H9 (cell line): ENCODE measurements around the gene HEATR5B. TPM values are rescaled to one million over a fixed set of nuclear protein-coding genes. Genes with fewer than 3 reads are reported as not detected.

ENCODE experiments used
- DNase-seq: peaks from one replicate; pipeline ENCODE4 v3.0.0-alpha.2; 2017
- H2AFZ ChIP-seq: one replicate; pipeline ENCODE4 v1.6.1; 2013; ENCODE audit warnings: mild to moderate bottlenecking, low read length, control low read depth, moderate library complexity
- H2AK5ac ChIP-seq: 2 replicates; pipeline ENCODE4 v1.6.1; 2013; ENCODE audit warnings: low read length, control low read depth, mixed read lengths; ENCODE audit not compliant: insufficient read length
- H2BK120ac ChIP-seq: one replicate; pipeline ENCODE4 v1.6.1; 2013; ENCODE audit warnings: low read depth, mild to moderate bottlenecking, low read length, control low read depth, inconsistent platforms; ENCODE audit not compliant: poor library complexity, severe bottlenecking
- H2BK12ac ChIP-seq: 2 replicates; pipeline ENCODE4 v1.6.1; 2013; ENCODE audit warnings: low read length, control low read depth, mixed read lengths, low read depth; ENCODE audit not compliant: insufficient read length
- H2BK15ac ChIP-seq: 2 replicates; pipeline ENCODE4 v1.6.1; 2013; ENCODE audit warnings: low read depth, low read length, control low read depth
- H2BK20ac ChIP-seq: one replicate; pipeline ENCODE4 v1.6.1; 2013; ENCODE audit warnings: low read depth, mild to moderate bottlenecking, low read length, control low read depth, inconsistent platforms; ENCODE audit not compliant: poor library complexity, severe bottlenecking
- H2BK5ac ChIP-seq: 2 replicates; pipeline ENCODE4 v1.6.1; 2013; ENCODE audit warnings: low read length, control low read depth, mixed read lengths; ENCODE audit not compliant: insufficient read length
- H3K14ac ChIP-seq: 2 replicates; pipeline ENCODE4 v1.6.1; 2013; ENCODE audit warnings: low read length, control low read depth; ENCODE audit not compliant: insufficient read depth
- H3K18ac ChIP-seq: 2 replicates; pipeline ENCODE4 v1.6.1; 2013; ENCODE audit warnings: low read depth, mild to moderate bottlenecking, mixed read lengths, low read length, control low read depth; ENCODE audit not compliant: insufficient read length
- H3K23ac ChIP-seq: 2 replicates; pipeline ENCODE4 v1.6.1; 2013; ENCODE audit warnings: low read length, control low read depth, mixed read lengths, low read depth; ENCODE audit not compliant: insufficient read length
- H3K23me2 ChIP-seq: 2 replicates; pipeline ENCODE4 v1.6.1; 2013; ENCODE audit warnings: low read depth, mild to moderate bottlenecking, mixed read lengths, low read length, control low read depth; ENCODE audit not compliant: insufficient read length, poor library complexity, severe bottlenecking
- H3K27ac ChIP-seq: 2 replicates; pipeline ENCODE4 v1.5.1; 2013; ENCODE audit warnings: low read length, control low read depth, mixed read lengths, low read depth; ENCODE audit not compliant: insufficient read length
- H3K27me3 ChIP-seq: 2 replicates; pipeline ENCODE4 v1.6.1; 2013; ENCODE audit warnings: low read length, control low read depth, inconsistent platforms; ENCODE audit not compliant: insufficient read depth
- H3K4ac ChIP-seq: 2 replicates; pipeline ENCODE4 v1.6.1; 2013; ENCODE audit warnings: low read depth, mild to moderate bottlenecking, control low read depth, inconsistent platforms, low read length, moderate library complexity
- H3K4me1 ChIP-seq: 2 replicates; pipeline ENCODE4 v1.6.1; 2013; ENCODE audit warnings: low read length, control low read depth, inconsistent platforms; ENCODE audit not compliant: insufficient read depth
- H3K4me2 ChIP-seq: 2 replicates; pipeline ENCODE4 v1.6.1; 2013; ENCODE audit warnings: low read length, control low read depth, mixed read lengths; ENCODE audit not compliant: insufficient read length, insufficient read depth
- H3K56ac ChIP-seq: 2 replicates; pipeline ENCODE4 v1.6.1; 2013; ENCODE audit warnings: low read depth, mild to moderate bottlenecking, mixed read lengths, low read length, control low read depth; ENCODE audit not compliant: insufficient read length
- H3K79me1 ChIP-seq: 2 replicates; pipeline ENCODE4 v1.6.1; 2013; ENCODE audit warnings: low read depth, mild to moderate bottlenecking, moderate library complexity, low read length, control low read depth, inconsistent platforms; ENCODE audit not compliant: insufficient read depth, poor library complexity, severe bottlenecking
- H3K79me2 ChIP-seq: 2 replicates; pipeline ENCODE4 v1.6.1; 2013; ENCODE audit warnings: low read length, control low read depth, inconsistent platforms; ENCODE audit not compliant: insufficient read depth
- H3K9ac ChIP-seq: 2 replicates; pipeline ENCODE4 v1.6.1; 2013; ENCODE audit warnings: low read length, control low read depth, mixed read lengths; ENCODE audit not compliant: insufficient read length; ENCODE audit errors: extremely low read depth
- H3K9me3 ChIP-seq: one replicate; pipeline ENCODE4 v1.6.1; 2013; ENCODE audit warnings: low read depth, low read length, inconsistent platforms; ENCODE audit not compliant: control insufficient read depth
- H3T11ph ChIP-seq: one replicate; pipeline ENCODE4 v1.6.1; 2013; ENCODE audit warnings: mild to moderate bottlenecking, low read length, control low read depth, inconsistent platforms
- H4K20me1 ChIP-seq: one replicate; pipeline ENCODE4 v1.6.1; 2013; ENCODE audit not compliant: control insufficient read depth, insufficient read length, insufficient read depth
- H4K5ac ChIP-seq: 2 replicates; pipeline ENCODE4 v1.6.1; 2013; ENCODE audit warnings: low read depth, mild to moderate bottlenecking, mixed read lengths, low read length, control low read depth; ENCODE audit not compliant: insufficient read length
- H4K8ac ChIP-seq: replicated peaks from 2 replicates; pipeline ENCODE4 v1.6.1; 2013; ENCODE audit warnings: low read length, control low read depth, mixed read lengths, low read depth; ENCODE audit not compliant: insufficient read length
- H4K91ac ChIP-seq: 2 replicates; pipeline ENCODE4 v1.6.1; 2013; ENCODE audit warnings: low read depth, mild to moderate bottlenecking, moderate library complexity, mixed read lengths, low read length, control low read depth; ENCODE audit not compliant: insufficient read length
- H3K27ac Mint-ChIP-seq, 3 experiments: 2 replicates in 2 of 3; 3 replicates in 1 of 3; pipeline ENCODE4 v1.8.0; 2020 to 2021; ENCODE audit warnings: mixed read lengths in 3 of 3, mild to moderate bottlenecking in 1 of 3, moderate library complexity in 1 of 3
- H3K27me3 Mint-ChIP-seq: 2 replicates; pipeline ENCODE4 v1.8.0; 2021; ENCODE audit warnings: low read depth, mild to moderate bottlenecking, moderate library complexity, mixed read lengths
- H3K36me3 Mint-ChIP-seq, 3 experiments: 2 replicates in 2 of 3; 3 replicates in 1 of 3; pipeline ENCODE4 v1.8.0; 2020 to 2021; ENCODE audit warnings: low read depth in 3 of 3, mixed read lengths in 3 of 3; ENCODE audit not compliant: insufficient read depth in 1 of 3
- H3K4me1 Mint-ChIP-seq, 2 experiments: 2 replicates each; pipeline ENCODE4 v1.8.0; 2020; ENCODE audit warnings: mixed read lengths in 2 of 2
- H3K4me3 Mint-ChIP-seq, 2 experiments: 2 replicates in 1 of 2; 3 replicates in 1 of 2; pipeline ENCODE4 v1.8.0; 2020 to 2021; ENCODE audit warnings: mild to moderate bottlenecking in 2 of 2, mixed read lengths in 2 of 2, moderate library complexity in 1 of 2
- H3K9me3 Mint-ChIP-seq, 2 experiments: 2 replicates in 1 of 2; 3 replicates in 1 of 2; pipeline ENCODE4 v1.8.0; 2020; ENCODE audit warnings: mild to moderate bottlenecking in 2 of 2, mixed read lengths in 2 of 2, moderate library complexity in 1 of 2
- CTCF ChIP-seq: fragments of 200-600 bp; sonication (generic); conservative IDR thresholded peaks from 3 replicates; pipeline ENCODE4 v1.8.0; 2021; ENCODE audit warnings: antibody characterized with exemption, mild to moderate bottlenecking
- WGBS: extraction: QIAGEN DNeasy Blood & Tissue Kit; methylation state at CpG from one replicate; pipeline ENCODE4 v1.1.7; 2013; ENCODE audit warnings: missing lambda C conversion rate, low lambda C conversion rate, mixed read lengths; ENCODE audit not compliant: insufficient read length; ENCODE audit errors: extremely low coverage; 5-methylcytosine and 5-hydroxymethylcytosine counted together
- total RNA-seq: library from RNA; stranded (reverse); gene quantifications from 2 replicates; pipeline ENCODE4 v1.2.1, GENCODE V29; 2021

Gene HEATR5B
- total RNA-seq, 1 experiment from 2014 or later: 14.0 TPM

GRCh38 chr2:37068686-37069085, 15.5 kb downstream of the HEATR5B start:
- Histone ChIP-seq H3K23me2 (no peaks in the 10 kb centered on the region), H3K4me2 (no peak overlapping the region), H4K20me1 (no peaks in the 10 kb centered on the region), H4K91ac (no peak overlapping the region), H3K18ac (no peak overlapping the region), H3K9me3 (no peaks in the 10 kb centered on the region), H3K56ac (no peak overlapping the region), H2AK5ac (no peak overlapping the region), H2AFZ (no peak overlapping the region), H2BK12ac (no peak overlapping the region), H3K9ac (no peak overlapping the region), H4K8ac (no peak overlapping the region), H3T11ph (no peak overlapping the region), H3K27ac (no peak overlapping the region), H2BK5ac (no peak overlapping the region), H2BK120ac (no peak overlapping the region), H4K5ac (no peak overlapping the region), H2BK15ac (no peak overlapping the region), H3K23ac (no peak overlapping the region), H3K4ac (no peak overlapping the region), H3K14ac (no peak overlapping the region), H3K4me1 (no peaks in the 10 kb centered on the region), H3K27me3 (no peaks in the 10 kb centered on the region), H2BK20ac (no peak overlapping the region), H3K79me2 (no peaks in the 10 kb centered on the region), H3K79me1 (no peaks in the 10 kb centered on the region)
- no peak for DNase-seq
- H3K4me1 Mint-ChIP-seq: no peaks in the 10 kb centered on the region
- WGBS: no CpG with 5 or more reads among the region's 6 CpGs
- H3K27ac Mint-ChIP-seq: no peak overlapping the region
- no peaks in the 10 kb centered on the region for H3K27me3 Mint-ChIP-seq
- H3K9me3 Mint-ChIP-seq: no peaks in the 10 kb centered on the region
- TF ChIP-seq CTCF: no peak
- peaks cover under 1 to 41% (median 17%) of the 10 kb centered on the region in 3 experiments; a peak in 6 of 7 replicates for H3K36me3 Mint-ChIP-seq
- H3K4me3 Mint-ChIP-seq: no peak overlapping the region
